Neural cell (in vitro differentiated cells): ENCODE data around the gene ACAA1.

Source experiments
- EP300 ChIP-seq: fragments of 450-650 bp; conservative IDR thresholded peaks from 2 replicates; pipeline ENCODE4 v1.6.1; 2014; ENCODE audit warnings: antibody characterized with exemption, mild to moderate bottlenecking, moderate library complexity; ENCODE audit not compliant: poor library complexity, severe bottlenecking
- EZH2 ChIP-seq: fragments of 200-600, 300-800 bp; shearing (Covaris generic), sonication (generic); IDR thresholded peaks from 2 replicates; pipeline ENCODE4 v1.6.1; 2014; ENCODE audit warnings: antibody characterized with exemption, low read length, borderline replicate concordance, mild to moderate bottlenecking; ENCODE audit not compliant: insufficient read depth, poor library complexity, severe bottlenecking
- POLR2AphosphoS5 ChIP-seq: IDR thresholded peaks from 2 replicates; pipeline ENCODE4 v1.6.1; 2012
- RAD21 ChIP-seq: fragments of 450-650 bp; conservative IDR thresholded peaks from 2 replicates; pipeline ENCODE4 v1.6.1; 2014; ENCODE audit warnings: antibody characterized with exemption, mild to moderate bottlenecking, moderate library complexity
- SMC3 ChIP-seq: fragments of 450-650 bp; conservative IDR thresholded peaks from 2 replicates; pipeline ENCODE4 v1.6.1; 2014; ENCODE audit warnings: antibody characterized with exemption, mild to moderate bottlenecking, moderate library complexity; ENCODE audit not compliant: poor library complexity
- TF ChIP-seq, protein P1 (sequence below): fragments of 450-650 bp; IDR thresholded peaks from 2 replicates; pipeline ENCODE4 v1.5.1; 2014; ENCODE audit warnings: antibody characterized with exemption, mild to moderate bottlenecking, moderate library complexity; ENCODE audit not compliant: poor library complexity, severe bottlenecking

DNA sequence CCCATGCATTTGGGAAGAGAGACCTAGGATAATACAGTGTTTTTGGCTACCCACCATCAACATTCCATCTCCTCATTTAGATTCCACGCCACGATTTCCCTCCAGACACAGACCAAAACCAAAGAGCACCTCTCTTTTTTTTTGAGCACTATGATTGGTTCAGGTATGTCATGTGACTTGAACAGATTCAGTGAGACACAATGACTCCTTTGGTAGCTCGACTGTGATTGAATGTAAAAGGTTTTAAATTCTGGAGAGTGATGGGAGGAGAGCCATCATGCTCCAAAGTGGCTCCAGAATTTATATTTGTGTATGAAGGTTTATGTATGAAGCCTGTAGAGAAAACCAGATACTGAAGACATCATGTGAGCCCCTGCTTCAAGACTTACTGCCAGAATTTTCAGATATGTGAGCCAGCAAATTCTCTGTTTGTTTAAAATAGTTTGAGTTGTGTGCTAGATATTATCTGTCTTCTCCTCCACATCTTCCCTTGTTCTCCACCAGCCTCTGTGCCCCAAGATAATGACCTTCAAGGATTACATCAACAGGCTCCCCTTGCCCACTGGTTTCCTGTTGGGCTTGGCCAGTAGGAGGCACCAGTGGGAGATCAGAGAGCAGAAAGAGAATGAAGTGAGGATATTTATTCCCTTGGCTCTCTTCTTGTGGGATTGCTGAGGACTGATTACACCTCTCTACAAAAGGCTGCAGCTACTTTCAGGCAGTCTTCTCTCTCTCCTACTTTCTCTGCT is 14.0 kb upstream of the ACAA1 start:
- TF ChIP-seq EZH2 (no peak), EP300 (no peak), RAD21 (no peak), POLR2AphosphoS5 (no peak), SMC3 (no peak)
- TF ChIP-seq, protein P1, sequence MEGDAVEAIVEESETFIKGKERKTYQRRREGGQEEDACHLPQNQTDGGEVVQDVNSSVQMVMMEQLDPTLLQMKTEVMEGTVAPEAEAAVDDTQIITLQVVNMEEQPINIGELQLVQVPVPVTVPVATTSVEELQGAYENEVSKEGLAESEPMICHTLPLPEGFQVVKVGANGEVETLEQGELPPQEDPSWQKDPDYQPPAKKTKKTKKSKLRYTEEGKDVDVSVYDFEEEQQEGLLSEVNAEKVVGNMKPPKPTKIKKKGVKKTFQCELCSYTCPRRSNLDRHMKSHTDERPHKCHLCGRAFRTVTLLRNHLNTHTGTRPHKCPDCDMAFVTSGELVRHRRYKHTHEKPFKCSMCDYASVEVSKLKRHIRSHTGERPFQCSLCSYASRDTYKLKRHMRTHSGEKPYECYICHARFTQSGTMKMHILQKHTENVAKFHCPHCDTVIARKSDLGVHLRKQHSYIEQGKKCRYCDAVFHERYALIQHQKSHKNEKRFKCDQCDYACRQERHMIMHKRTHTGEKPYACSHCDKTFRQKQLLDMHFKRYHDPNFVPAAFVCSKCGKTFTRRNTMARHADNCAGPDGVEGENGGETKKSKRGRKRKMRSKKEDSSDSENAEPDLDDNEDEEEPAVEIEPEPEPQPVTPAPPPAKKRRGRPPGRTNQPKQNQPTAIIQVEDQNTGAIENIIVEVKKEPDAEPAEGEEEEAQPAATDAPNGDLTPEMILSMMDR, result no peak
